ENCODE data around the gene CROCC2. TPM values are rescaled to one million over a fixed set of nuclear protein-coding genes. Genes with fewer than 3 reads are reported as not detected.

The CROCC2 gene
- polyA plus RNA-seq, 1 of the 3 experiments (the other 2 are of a cell fraction), result not detected

- ChIA-PET CTCF (interaction anchor here (1.2 kb wide), 1 partner anchor 99 kb away, joined by 4 read pairs; no protein-coding TSS in a partner anchor), POLR2A (no interaction called here)
- no peak overlapping the region for H3K9ac ChIP-seq
- H3K4me3 ChIP-seq (ENCODE audit: low read depth in 2 of 2, low read length in 1 of 2), result no peak overlapping the region
- no peak for DNase-seq
- no peaks in the 10 kb centered on the region for H3K27me3 ChIP-seq (ENCODE audit: insufficient read depth)
- no peaks in the 10 kb centered on the region for H4K20me1 ChIP-seq (ENCODE audit: insufficient read depth)
- no peaks in the 10 kb centered on the region for H3K9me2 ChIP-seq
- H3K79me2 ChIP-seq (ENCODE audit: insufficient read depth), result no peaks in the 10 kb centered on the region
- no peak overlapping the region for H3K4me2 ChIP-seq
- H3K36me3 ChIP-seq (replicated peaks in 1 of 2; ENCODE audit: control insufficient read depth in 1 of 2, insufficient read depth in 2 of 2, low read length in 1 of 2), result no peaks in the 10 kb centered on the region
- H3K9me3 ChIP-seq, result peaks cover 13% of the 10 kb centered on the region; the same call in 1 of the 2 replicates
- no peak overlapping the region for H2AFZ ChIP-seq (ENCODE audit: low read depth)
- H3K4me1 ChIP-seq (ENCODE audit: control insufficient read depth in 1 of 2, insufficient read depth in 2 of 2, low read depth in 1 of 2, low read length in 1 of 2), result peaks cover 0 to 12% of the 10 kb centered on the region in 2 experiments; a peak in 2 of 4 replicates
- TF ChIP-seq MEF2A (IDR thresholded peaks at IDR 0.05; ENCODE audit: borderline replicate concordance, low read depth), result no peak
- no peak for TF ChIP-seq NFIC (IDR thresholded peaks at IDR 0.05; ENCODE audit: borderline replicate concordance)
- TF ChIP-seq YY1 (IDR thresholded peaks at IDR 0.05; ENCODE audit: low read depth), result no peak
- TF ChIP-seq FOSL2 (IDR thresholded peaks at IDR 0.05; ENCODE audit: borderline replicate concordance, low read depth), result no peak
- TF ChIP-seq NRF1 (IDR thresholded peaks at IDR 0.05; ENCODE audit: low read depth, low read length), result no peak
- no peak for TF ChIP-seq IRF3 (IDR thresholded peaks at IDR 0.05; ENCODE audit: low read depth, low read length)
- TF ChIP-seq USF2 (IDR thresholded peaks at IDR 0.05; ENCODE audit: borderline replicate concordance, low read depth, low read length), result no peak
- 46% methylated on average over 5 of the region's 7 CpGs for WGBS (ENCODE audit: low lambda C conversion rate)
- no peaks in the 10 kb centered on the region for H3F3A ChIP-seq (replicated peaks; ENCODE audit: insufficient read depth)
- no peak overlapping the region for H3K27ac ChIP-seq (ENCODE audit: low read depth in 2 of 2, low read length in 1 of 2)
These were observed 102.6 kb downstream of the CROCC2 start for GRCh38 chr2:241008711-241009121.

GRCh38 chr2:241009191-241009590 lies 103.1 kb downstream of the CROCC2 start:
- no peaks in the 10 kb centered on the region for H3K36me3 ChIP-seq (replicated peaks in 1 of 2; ENCODE audit: control insufficient read depth in 1 of 2, insufficient read depth in 2 of 2, low read length in 1 of 2)
- H3K27me3 ChIP-seq (ENCODE audit: insufficient read depth), result no peaks in the 10 kb centered on the region
- H3F3A ChIP-seq (replicated peaks; ENCODE audit: insufficient read depth), result no peaks in the 10 kb centered on the region
- no peak overlapping the region for H3K4me2 ChIP-seq
- H3K9me3 ChIP-seq, result 0 out of 2 replicates have a peak, but pooled peaks cover 13% of the 10 kb centered on the region
- no CpG with 5 or more reads among the region's 2 CpGs for WGBS (ENCODE audit: low lambda C conversion rate)
- no peak for TF ChIP-seq CHD2 (IDR thresholded peaks at IDR 0.05; ENCODE audit: low read length, partially characterized antibody)
- no peak for TF ChIP-seq FOXJ3 (CRISPR knock-in tag; IDR thresholded peaks at IDR 0.05)
- TF ChIP-seq FOXM1 (IDR thresholded peaks at IDR 0.05; ENCODE audit: low read depth), result no peak
- no peak for TF ChIP-seq JUND (IDR thresholded peaks at IDR 0.05)
- no peak for TF ChIP-seq MEF2A (IDR thresholded peaks at IDR 0.05; ENCODE audit: borderline replicate concordance, low read depth)
- POLR2A ChIA-PET, result no interaction called here
- no peak overlapping the region for H3K4me3 ChIP-seq (ENCODE audit: low read depth in 2 of 2, low read length in 1 of 2)
- H3K79me2 ChIP-seq (ENCODE audit: insufficient read depth), result no peaks in the 10 kb centered on the region
- no peak for DNase-seq
- no peak overlapping the region for H3K27ac ChIP-seq (ENCODE audit: low read depth in 2 of 2, low read length in 1 of 2)
- CTCF ChIA-PET, result interaction anchor here (1.2 kb wide), 1 partner anchor 99 kb away, joined by 4 read pairs; no protein-coding TSS in a partner anchor
- H2AFZ ChIP-seq (ENCODE audit: low read depth), result no peak overlapping the region
- peaks cover 0 to 12% of the 10 kb centered on the region in 2 experiments; a peak in 2 of 4 replicates for H3K4me1 ChIP-seq (ENCODE audit: control insufficient read depth in 1 of 2, insufficient read depth in 2 of 2, low read depth in 1 of 2, low read length in 1 of 2)
- no peaks in the 10 kb centered on the region for H4K20me1 ChIP-seq (ENCODE audit: insufficient read depth)
- H3K9ac ChIP-seq, result no peak overlapping the region
- H3K9me2 ChIP-seq, result no peaks in the 10 kb centered on the region
